DND-41 (cell line): ENCODE data around the gene TAS2R19.
"Not testable (repeated sequence)": the region's sequence is repeated elsewhere in the genome, so short reads cannot be mapped to it uniquely, and the experiment has no call there.

Experiments
- ATAC-seq: fragments of 200-7000 bp; cut with Tn5 transposase; 3 replicates; pipeline ENCODE4 v1.9.1; 2021; ENCODE audit warnings: low read depth; ENCODE audit not compliant: insufficient read depth
- DNase-seq: peaks from one replicate; pipeline ENCODE4 v3.0.0-alpha.2; 2020
- H2AFZ ChIP-seq: 2 replicates; pipeline ENCODE4 v1.6.0; 2012; ENCODE audit warnings: low read depth, low read length
- H3K27ac ChIP-seq: 2 replicates; pipeline ENCODE4 v1.5.1; 2012; ENCODE audit warnings: low read length, inconsistent platforms
- H3K27me3 ChIP-seq: fragments of 200-600 bp; sonication (generic); 2 replicates; pipeline ENCODE4 v1.6.0; 2012; ENCODE audit warnings: low read length, mild to moderate bottlenecking, inconsistent platforms; ENCODE audit not compliant: insufficient read depth, poor library complexity
- H3K36me3 ChIP-seq: 2 replicates; pipeline ENCODE4 v1.5.1; 2012; ENCODE audit warnings: low read length, inconsistent platforms; ENCODE audit not compliant: insufficient read depth
- H3K4me1 ChIP-seq: 2 replicates; pipeline ENCODE4 v1.5.1; 2012; ENCODE audit warnings: mild to moderate bottlenecking, low read length; ENCODE audit not compliant: insufficient read depth
- H3K4me2 ChIP-seq: 2 replicates; pipeline ENCODE4 v1.6.0; 2012; ENCODE audit warnings: mild to moderate bottlenecking, moderate library complexity, low read length, inconsistent platforms; ENCODE audit not compliant: insufficient read depth
- H3K4me3 ChIP-seq, 2 experiments: fragments of 200-600 bp in 1 of 2; shearing (Covaris generic) in 1 of 2; 2 replicates each; pipeline ENCODE4 v1.5.1; 2012 to 2016; ENCODE audit warnings: inconsistent platforms in 2 of 2, low read length in 2 of 2, mild to moderate bottlenecking in 2 of 2, low read depth in 1 of 2, moderate library complexity in 1 of 2
- H3K79me2 ChIP-seq: 2 replicates; pipeline ENCODE4 v1.6.0; 2012; ENCODE audit warnings: low read length, inconsistent platforms; ENCODE audit not compliant: insufficient read depth
- H3K9ac ChIP-seq: 2 replicates; pipeline ENCODE4 v1.6.0; 2012; ENCODE audit warnings: low read depth, mild to moderate bottlenecking, inconsistent platforms, low read length, moderate library complexity
- H3K9me3 ChIP-seq: 2 replicates; pipeline ENCODE4 v1.5.1; 2012; ENCODE audit warnings: low read length, moderate library complexity, mild to moderate bottlenecking, inconsistent platforms; ENCODE audit not compliant: insufficient read depth, severe bottlenecking
- H4K20me1 ChIP-seq: 2 replicates; pipeline ENCODE4 v1.6.0; 2012; ENCODE audit warnings: low read length; ENCODE audit not compliant: insufficient read depth
- CTCF ChIP-seq: IDR thresholded peaks from 2 replicates; pipeline ENCODE4 v1.5.1; 2012; ENCODE audit warnings: borderline replicate concordance, low read length, moderate library complexity, mild to moderate bottlenecking; ENCODE audit not compliant: poor library complexity, severe bottlenecking; ENCODE audit errors: extremely low read depth
- EZH2 ChIP-seq: IDR thresholded peaks from 3 replicates; pipeline ENCODE4 v1.6.1; 2012; ENCODE audit warnings: borderline replicate concordance, low read depth, mild to moderate bottlenecking, moderate library complexity, low read length, inconsistent platforms; ENCODE audit not compliant: severe bottlenecking

The TAS2R19 gene

DNA sequence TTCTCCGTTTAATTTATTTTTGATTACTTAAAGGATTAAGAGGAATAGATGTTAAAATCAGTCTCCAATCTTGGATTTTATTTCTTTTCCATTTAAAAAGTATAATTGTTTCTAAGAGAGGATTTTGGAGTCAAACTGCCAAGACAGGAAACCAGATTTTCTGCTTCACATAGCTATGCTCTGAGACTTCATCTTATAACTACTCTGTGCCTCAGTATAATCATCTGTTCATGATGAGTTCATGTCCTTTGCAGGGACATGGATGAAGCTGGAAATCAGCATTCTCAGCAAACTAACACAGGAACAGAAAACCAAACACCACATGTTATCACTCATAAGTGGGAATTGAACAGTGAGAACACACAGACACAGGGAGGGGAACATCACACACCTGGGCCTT is 17.7 kb upstream of the TAS2R19 start:
- Histone ChIP-seq H3K4me3 (no peak overlapping the region), H3K79me2 (peaks cover 32% of the 10 kb centered on the region; the same call in 1 of the 2 replicates), H3K4me1 (no peaks in the 10 kb centered on the region), H3K9me3 (no peaks in the 10 kb centered on the region), H4K20me1 (no peaks in the 10 kb centered on the region), H3K36me3 (peaks cover 24% of the 10 kb centered on the region; the same call in 1 of the 2 replicates), H3K27me3 (no peaks in the 10 kb centered on the region), H2AFZ (no peak overlapping the region), H3K4me2 (no peak overlapping the region), H3K9ac (no peak overlapping the region), H3K27ac (no peak overlapping the region)
- ATAC-seq (no peak), DNase-seq (no peak)
- no peak for TF ChIP-seq EZH2
- no peak for TF ChIP-seq CTCF

DNA sequence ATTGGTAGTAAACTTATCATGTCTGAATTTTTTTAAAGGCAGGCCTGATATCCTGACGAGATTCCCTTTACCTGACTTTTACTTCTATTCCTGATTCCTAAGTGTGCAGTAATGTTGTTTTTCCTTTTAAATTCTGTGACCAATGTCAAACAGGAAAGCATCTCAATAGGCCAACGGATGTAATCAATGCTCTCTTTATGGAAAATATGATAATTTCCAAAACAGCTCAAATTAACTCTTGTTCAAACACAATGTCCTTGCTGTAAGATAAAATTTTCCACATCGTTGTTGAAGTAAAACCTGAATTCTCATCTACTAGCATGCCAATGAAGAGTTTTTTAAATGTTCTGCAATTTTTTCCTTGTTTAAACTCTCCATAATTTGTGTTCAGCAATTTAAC is 16.8 kb upstream of the TAS2R19 start:
- Histone ChIP-seq H3K4me1 (no peaks in the 10 kb centered on the region), H3K27ac (no peak overlapping the region), H3K9ac (no peak overlapping the region), H2AFZ (no peak overlapping the region), H3K4me2 (no peak overlapping the region), H4K20me1 (no peaks in the 10 kb centered on the region), H3K27me3 (no peaks in the 10 kb centered on the region), H3K9me3 (no peaks in the 10 kb centered on the region), H3K36me3 (peaks cover 15% of the 10 kb centered on the region; the same call in 1 of the 2 replicates), H3K79me2 (peaks cover 32% of the 10 kb centered on the region; the same call in 1 of the 2 replicates), H3K4me3 (no peak overlapping the region)
- TF ChIP-seq EZH2 (no peak), CTCF (no peak)
- DNase-seq (no peak), ATAC-seq (no peak)

DNA sequence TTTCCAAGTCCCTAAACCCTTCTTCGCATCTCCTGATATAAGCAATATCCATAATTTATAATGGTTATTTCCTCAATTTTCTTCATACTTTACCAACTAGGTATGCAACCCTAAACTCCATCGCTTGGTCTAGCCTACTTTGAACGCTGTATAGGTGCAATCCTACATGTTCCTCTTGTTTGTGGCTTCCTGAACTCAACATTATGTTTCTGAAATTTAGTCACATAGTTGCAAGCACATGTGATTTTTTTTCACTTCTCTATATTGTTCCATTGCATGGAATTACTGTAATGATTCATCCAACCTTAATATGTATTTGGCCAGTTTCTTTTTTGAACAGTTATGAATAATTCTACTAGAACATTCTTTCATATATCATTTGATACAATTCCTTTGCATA is 11.5 kb upstream of the TAS2R19 start:
- not testable (repeated sequence) for H3K27ac ChIP-seq, H3K79me2 ChIP-seq, ATAC-seq, H4K20me1 ChIP-seq, H2AFZ ChIP-seq, H3K9ac ChIP-seq, H3K9me3 ChIP-seq, H3K4me2 ChIP-seq, H3K4me1 ChIP-seq, H3K27me3 ChIP-seq, H3K4me3 ChIP-seq, DNase-seq, H3K36me3 ChIP-seq

DNA sequence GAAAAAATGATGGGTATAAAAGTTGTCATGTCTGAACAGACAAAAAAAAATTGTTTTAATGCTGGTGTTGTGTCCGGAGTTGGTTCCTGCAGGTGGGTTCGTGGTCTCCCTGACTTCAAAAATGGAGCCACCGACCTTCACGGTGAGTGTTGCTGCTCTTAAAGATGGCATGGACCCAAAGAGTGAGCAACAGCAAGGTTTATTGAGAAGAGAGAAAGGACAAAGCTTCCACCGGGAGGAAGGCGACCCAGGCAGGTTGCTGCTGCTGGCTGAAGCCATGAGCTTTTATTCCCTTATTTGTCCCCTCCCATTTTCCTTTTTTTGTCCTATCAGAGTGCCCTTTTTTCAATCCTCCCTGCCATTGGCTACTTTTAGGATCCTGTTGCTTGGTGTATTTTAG is 8.9 kb upstream of the TAS2R19 start, which contains the start of gene TAS2R31:
Gene TAS2R31, minus strand, starts transcription at position 101 of the 400 bp plus-strand sequence. Its CDS starts 72 bp downstream, at position 29.
- Histone ChIP-seq H3K36me3 (peaks cover 16% of the 10 kb centered on the region), H3K79me2 (peaks cover 5% of the 10 kb centered on the region; the same call in 1 of the 2 replicates), H2AFZ (no peak within 1 kb of the TSS), H3K4me1 (no peaks in the 10 kb centered on the region), H3K4me2 (no peak within 1 kb of the TSS), H3K9ac (no peak within 1 kb of the TSS), H3K27ac (no peak within 1 kb of the TSS), H3K9me3 (peaks cover 6% of the 10 kb centered on the region), H3K4me3 (no peak within 1 kb of the TSS), H4K20me1 (no peaks in the 10 kb centered on the region), H3K27me3 (no peaks in the 10 kb centered on the region)
- no peak for TF ChIP-seq CTCF
- no peak for TF ChIP-seq EZH2
- no peak for DNase-seq
- ATAC-seq, result no peak
